Measurements from ENCODE around the gene TRIM69.

- TF ChIP-seq CTCF (IDR thresholded peaks at IDR 0.05) (no peak), REST (IDR thresholded peaks at IDR 0.05; ENCODE audit: insufficient read depth in 1 of 2, low read depth in 2 of 2, low read length in 1 of 2) (no peak), POLR2AphosphoS5 (IDR thresholded peaks at IDR 0.05; ENCODE audit: low read depth, low read length) (no peak)
Measured at GRCh38 chr15:44726136-44726535, 10.2 kb upstream of the TRIM69 start.
